ENCODE measurements around the gene KIAA1671.

KIAA1671 gene

GRCh38 chr22:25090225-25090890 lies 137.8 kb downstream of the KIAA1671 start:
- no peak for DNase-seq (ENCODE audit: low read depth)
- TF ChIP-seq, protein P1, sequence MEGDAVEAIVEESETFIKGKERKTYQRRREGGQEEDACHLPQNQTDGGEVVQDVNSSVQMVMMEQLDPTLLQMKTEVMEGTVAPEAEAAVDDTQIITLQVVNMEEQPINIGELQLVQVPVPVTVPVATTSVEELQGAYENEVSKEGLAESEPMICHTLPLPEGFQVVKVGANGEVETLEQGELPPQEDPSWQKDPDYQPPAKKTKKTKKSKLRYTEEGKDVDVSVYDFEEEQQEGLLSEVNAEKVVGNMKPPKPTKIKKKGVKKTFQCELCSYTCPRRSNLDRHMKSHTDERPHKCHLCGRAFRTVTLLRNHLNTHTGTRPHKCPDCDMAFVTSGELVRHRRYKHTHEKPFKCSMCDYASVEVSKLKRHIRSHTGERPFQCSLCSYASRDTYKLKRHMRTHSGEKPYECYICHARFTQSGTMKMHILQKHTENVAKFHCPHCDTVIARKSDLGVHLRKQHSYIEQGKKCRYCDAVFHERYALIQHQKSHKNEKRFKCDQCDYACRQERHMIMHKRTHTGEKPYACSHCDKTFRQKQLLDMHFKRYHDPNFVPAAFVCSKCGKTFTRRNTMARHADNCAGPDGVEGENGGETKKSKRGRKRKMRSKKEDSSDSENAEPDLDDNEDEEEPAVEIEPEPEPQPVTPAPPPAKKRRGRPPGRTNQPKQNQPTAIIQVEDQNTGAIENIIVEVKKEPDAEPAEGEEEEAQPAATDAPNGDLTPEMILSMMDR (conservative IDR thresholded peaks at IDR 0.05; ENCODE audit: low read length): no peak
- no peak overlapping the region for H3K4me3 ChIP-seq (ENCODE audit: low read length)

GRCh38 chr22:25091458-25091857 lies 138.9 kb downstream of the KIAA1671 start:
- no peak for DNase-seq (ENCODE audit: low read depth)
- H3K4me3 ChIP-seq (ENCODE audit: low read length): no peak overlapping the region
- TF ChIP-seq, protein P1 (conservative IDR thresholded peaks at IDR 0.05; ENCODE audit: low read length): no peak

DNA sequence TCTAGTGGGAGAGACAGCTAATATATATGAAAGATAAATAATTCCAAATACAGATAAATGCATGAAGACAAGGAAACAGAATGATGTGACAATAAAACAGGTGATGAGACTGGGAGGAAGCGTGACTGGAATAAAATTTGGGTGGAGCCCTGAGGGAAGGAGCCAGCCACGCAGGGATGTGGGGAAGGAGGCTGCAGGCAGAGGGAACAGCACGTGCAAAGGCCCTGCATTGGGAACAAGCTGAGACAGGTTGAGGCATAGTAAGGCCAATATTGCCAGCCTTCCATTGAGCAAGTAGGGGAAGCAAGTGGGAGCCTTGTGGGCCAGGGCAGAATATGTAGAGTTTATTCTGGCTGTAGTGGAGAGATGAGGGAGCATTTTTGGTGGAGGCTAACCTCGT lies 139.6 kb downstream of the KIAA1671 start:
- H3K4me3 ChIP-seq (ENCODE audit: low read length): no peak overlapping the region
- TF ChIP-seq, protein P1 (conservative IDR thresholded peaks at IDR 0.05; ENCODE audit: low read length): no peak
- DNase-seq (ENCODE audit: low read depth): no peak

GRCh38 chr22:25094579-25094978 lies 142.1 kb downstream of the KIAA1671 start:
- no peak overlapping the region for H3K4me3 ChIP-seq (ENCODE audit: low read length)
- no peak for DNase-seq (ENCODE audit: low read depth)
- TF ChIP-seq, protein P1 (conservative IDR thresholded peaks at IDR 0.05; ENCODE audit: low read length): no peak

GRCh38 chr22:25095869-25096268 lies 143.4 kb downstream of the KIAA1671 start:
- TF ChIP-seq, protein P1 (conservative IDR thresholded peaks at IDR 0.05; ENCODE audit: low read length): no peak
- DNase-seq (ENCODE audit: low read depth): no peak
- no peak overlapping the region for H3K4me3 ChIP-seq (ENCODE audit: low read length)

DNA sequence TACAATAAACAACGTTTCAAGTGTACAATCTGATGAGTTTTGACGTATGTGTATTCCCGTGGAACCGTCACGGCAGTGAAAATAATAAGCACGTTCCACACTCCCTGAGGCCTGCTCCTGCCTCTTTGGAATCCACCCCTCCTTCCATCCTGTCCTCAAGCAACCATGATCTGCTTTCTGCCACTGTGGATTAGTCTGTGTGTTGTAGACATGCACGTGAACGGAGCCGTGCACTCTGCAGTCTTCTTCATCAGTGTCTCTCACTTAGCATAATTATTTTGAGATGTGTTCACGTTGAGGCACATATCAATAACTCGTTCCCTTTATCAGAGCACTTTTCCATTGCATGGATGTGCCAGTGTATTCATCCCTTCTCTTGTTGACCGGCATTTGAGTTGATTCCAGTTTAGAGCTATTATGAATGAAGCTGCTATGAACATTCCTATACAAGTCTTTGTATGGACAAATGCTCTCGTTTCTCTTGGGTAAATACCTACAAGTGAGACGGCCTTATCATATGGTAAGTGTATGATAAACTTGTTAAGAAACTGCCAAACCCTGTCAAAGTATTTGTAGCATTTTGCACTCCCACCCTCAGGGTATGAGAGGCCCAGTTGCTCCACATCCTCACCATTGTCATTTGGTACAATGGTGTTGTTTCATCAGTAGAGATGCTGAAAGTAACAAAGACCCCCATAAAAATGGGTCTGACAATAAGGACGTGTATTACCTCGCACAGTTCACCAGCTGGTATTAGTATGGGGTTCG lies 144.3 kb downstream of the KIAA1671 start:
- no peak for DNase-seq (ENCODE audit: low read depth)
- TF ChIP-seq, protein P1 (conservative IDR thresholded peaks at IDR 0.05; ENCODE audit: low read length): no peak
- no peak overlapping the region for H3K4me3 ChIP-seq (ENCODE audit: low read length)
